GM20000 (cell line): Measurements from ENCODE around the gene F5.
"Not testable (repeated sequence)": the region's sequence is repeated elsewhere in the genome, so short reads cannot be mapped to it uniquely, and the experiment has no call there.

Source experiments
- DNase-seq: peaks from one replicate; pipeline ENCODE4 v3.0.0; 2012; ENCODE audit warnings: low spot score
- CTCF ChIP-seq: IDR thresholded peaks from 2 replicates; pipeline ENCODE4 v1.5.1; 2012; ENCODE audit warnings: mild to moderate bottlenecking, control low read depth; ENCODE audit errors: extremely low read depth, missing control alignments

Gene F5

GRCh38 chr1:169507413-169507812 is 78.9 kb downstream of the F5 start:
- DNase-seq, result no peak
- TF ChIP-seq CTCF, result no peak

GRCh38 chr1:169503601-169504000 is 82.7 kb downstream of the F5 start:
- not testable (repeated sequence) for DNase-seq

GRCh38 chr1:169499807-169500206 is 86.5 kb downstream of the F5 start:
- no peak for DNase-seq
- TF ChIP-seq CTCF, result no peak

GRCh38 chr1:169497317-169497716 is 89.0 kb downstream of the F5 start:
- TF ChIP-seq CTCF, result no peak
- no peak for DNase-seq

GRCh38 chr1:169495916-169496315 is 90.4 kb downstream of the F5 start:
- no peak for DNase-seq
- TF ChIP-seq CTCF, result no peak

GRCh38 chr1:169495046-169495775 is 91.1 kb downstream of the F5 start:
- DNase-seq, result no peak
- no peak for TF ChIP-seq CTCF

GRCh38 chr1:169494343-169494742 is 91.9 kb downstream of the F5 start:
- DNase-seq, result no peak
- TF ChIP-seq CTCF, result no peak

GRCh38 chr1:169493251-169493650 is 93.0 kb downstream of the F5 start:
- no peak for DNase-seq

More at GRCh38 chr1:169493251-169493650, 93.0 kb downstream of the F5 start:
- no peak for TF ChIP-seq CTCF
